ENCODE data around the gene TOGARAM2. TPM values are rescaled to one million over a fixed set of nuclear protein-coding genes. Genes with fewer than 3 reads are reported as not detected.

Gene TOGARAM2
- total RNA-seq, 1 experiment from 2014 or later, result 0.76 TPM

DNA sequence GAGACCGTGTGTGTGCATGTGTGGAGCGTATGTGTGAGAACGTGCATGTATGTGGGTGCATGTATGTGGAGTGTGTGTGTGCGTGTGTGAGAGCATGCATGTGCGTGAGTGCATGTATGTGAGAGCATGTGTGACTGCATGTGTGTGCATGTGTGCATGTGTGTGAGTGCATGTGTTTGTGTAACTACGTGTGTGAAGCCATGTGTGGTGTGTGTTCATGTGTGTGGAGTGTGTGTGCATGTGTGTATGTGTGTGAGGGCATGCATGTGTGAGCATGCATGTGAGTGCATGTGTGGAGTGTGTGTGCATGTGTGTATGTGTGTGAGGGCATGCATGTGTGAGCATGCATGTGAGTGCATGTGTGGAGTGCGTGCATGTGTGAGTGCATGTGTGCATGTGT lies 24.2 kb downstream of the TOGARAM2 start:
- H3K27me3 ChIP-seq (ENCODE audit: insufficient read depth, low read length), result no peaks in the 10 kb centered on the region
- H2AFZ ChIP-seq (ENCODE audit: low read depth, low read length, poor library complexity, severe bottlenecking), result no peak overlapping the region
- H3K9me3 ChIP-seq (ENCODE audit: control insufficient read depth in 1 of 2, insufficient read depth in 1 of 2, low read depth in 1 of 2, low read length in 2 of 2), result peaks cover 0 to 9% of the 10 kb centered on the region in 2 experiments; a peak in 1 of 4 replicates
- no peaks in the 10 kb centered on the region for H3K79me2 ChIP-seq (ENCODE audit: insufficient read depth, low read length)
- no peak for ATAC-seq
- POLR2A ChIA-PET, result no interaction called here
- no peak overlapping the region for H3K4me2 ChIP-seq (ENCODE audit: low read length)
- no peak for DNase-seq (ENCODE audit: low read depth, low spot score)
- no peaks in the 10 kb centered on the region for H3K4me1 ChIP-seq (ENCODE audit: control insufficient read depth in 1 of 2, insufficient read depth in 2 of 2, low read length in 2 of 2)
- CTCF ChIA-PET, result no interaction called here
- intact Hi-C loops (cut with micrococcal nuclease), result no loop called here
- no TSS peak for BruUV-seq (replicated peaks)
- no peak overlapping the region for H3K9ac ChIP-seq (ENCODE audit: low read length)
- TF ChIP-seq SP1 (IDR thresholded peaks at IDR 0.05; ENCODE audit: low read depth) (no peak), JUND (IDR thresholded peaks at IDR 0.05) (no peak), RAD21 (IDR thresholded peaks at IDR 0.05; ENCODE audit: low read depth) (no peak), EGR1 (IDR thresholded peaks at IDR 0.05; ENCODE audit: low read depth) (no peak), CEBPB (IDR thresholded peaks at IDR 0.05; ENCODE audit: low read depth) (no peak), YY1 (IDR thresholded peaks at IDR 0.05; ENCODE audit: extremely low read depth, insufficient replicate concordance, low read depth, low read length) (no peak), CBX3 (IDR thresholded peaks at IDR 0.05; ENCODE audit: low read depth) (no peak), POLR2A (IDR thresholded peaks at IDR 0.05; ENCODE audit: borderline replicate concordance, extremely low read depth, insufficient read depth, insufficient read length) (no peak), POLR2AphosphoS5 (IDR thresholded peaks at IDR 0.05; ENCODE audit: low read depth, low read length) (no peak), ZNF274 (IDR thresholded peaks at IDR 0.05; ENCODE audit: low read depth, low read length) (no peak), EZH2 (IDR thresholded peaks at IDR 0.05) (no peak)
- TF ChIP-seq, protein P1, sequence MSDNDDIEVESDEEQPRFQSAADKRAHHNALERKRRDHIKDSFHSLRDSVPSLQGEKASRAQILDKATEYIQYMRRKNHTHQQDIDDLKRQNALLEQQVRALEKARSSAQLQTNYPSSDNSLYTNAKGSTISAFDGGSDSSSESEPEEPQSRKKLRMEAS (IDR thresholded peaks at IDR 0.05), result no peak
- TF ChIP-seq, protein P2, sequence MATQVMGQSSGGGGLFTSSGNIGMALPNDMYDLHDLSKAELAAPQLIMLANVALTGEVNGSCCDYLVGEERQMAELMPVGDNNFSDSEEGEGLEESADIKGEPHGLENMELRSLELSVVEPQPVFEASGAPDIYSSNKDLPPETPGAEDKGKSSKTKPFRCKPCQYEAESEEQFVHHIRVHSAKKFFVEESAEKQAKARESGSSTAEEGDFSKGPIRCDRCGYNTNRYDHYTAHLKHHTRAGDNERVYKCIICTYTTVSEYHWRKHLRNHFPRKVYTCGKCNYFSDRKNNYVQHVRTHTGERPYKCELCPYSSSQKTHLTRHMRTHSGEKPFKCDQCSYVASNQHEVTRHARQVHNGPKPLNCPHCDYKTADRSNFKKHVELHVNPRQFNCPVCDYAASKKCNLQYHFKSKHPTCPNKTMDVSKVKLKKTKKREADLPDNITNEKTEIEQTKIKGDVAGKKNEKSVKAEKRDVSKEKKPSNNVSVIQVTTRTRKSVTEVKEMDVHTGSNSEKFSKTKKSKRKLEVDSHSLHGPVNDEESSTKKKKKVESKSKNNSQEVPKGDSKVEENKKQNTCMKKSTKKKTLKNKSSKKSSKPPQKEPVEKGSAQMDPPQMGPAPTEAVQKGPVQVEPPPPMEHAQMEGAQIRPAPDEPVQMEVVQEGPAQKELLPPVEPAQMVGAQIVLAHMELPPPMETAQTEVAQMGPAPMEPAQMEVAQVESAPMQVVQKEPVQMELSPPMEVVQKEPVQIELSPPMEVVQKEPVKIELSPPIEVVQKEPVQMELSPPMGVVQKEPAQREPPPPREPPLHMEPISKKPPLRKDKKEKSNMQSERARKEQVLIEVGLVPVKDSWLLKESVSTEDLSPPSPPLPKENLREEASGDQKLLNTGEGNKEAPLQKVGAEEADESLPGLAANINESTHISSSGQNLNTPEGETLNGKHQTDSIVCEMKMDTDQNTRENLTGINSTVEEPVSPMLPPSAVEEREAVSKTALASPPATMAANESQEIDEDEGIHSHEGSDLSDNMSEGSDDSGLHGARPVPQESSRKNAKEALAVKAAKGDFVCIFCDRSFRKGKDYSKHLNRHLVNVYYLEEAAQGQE (IDR thresholded peaks at IDR 0.05; ENCODE audit: low read depth), result no peak
- no peaks in the 10 kb centered on the region for H4K20me1 ChIP-seq (ENCODE audit: insufficient read depth)
- no peaks in the 10 kb centered on the region for H3K36me3 ChIP-seq (ENCODE audit: control insufficient read depth in 1 of 2, insufficient read depth in 2 of 2, low read length in 2 of 2)
- no peak overlapping the region for H3K4me3 ChIP-seq (replicated peaks in 1 of 2; ENCODE audit: low read depth in 1 of 2, low read length in 2 of 2)
- H3K9me2 ChIP-seq (ENCODE audit: insufficient read depth), result no peaks in the 10 kb centered on the region
- H3K27ac ChIP-seq (ENCODE audit: low read depth, low read length), result no peak overlapping the region
- RAD21 ChIA-PET (ENCODE audit: low non-redundant PET in 1 of 2, low total read pairs in 2 of 2, uncharacterized antibody in 2 of 2, unreplicated experiment in 2 of 2), result no interaction called here
